H7 (cell line): ENCODE data around the gene IZUMO1. TPM values are rescaled to one million over a fixed set of nuclear protein-coding genes. Genes with fewer than 3 reads are reported as not detected.

ENCODE experiments used
- DNase-seq: peaks from one replicate; pipeline ENCODE4 v3.0.0; 2012
- H3K27me3 ChIP-seq: 2 replicates; pipeline ENCODE4 v1.6.0; 2011; ENCODE audit warnings: mild to moderate bottlenecking, low read length; ENCODE audit not compliant: control insufficient read depth, insufficient read depth
- H3K36me3 ChIP-seq: replicated peaks from 2 replicates; pipeline ENCODE4 v1.5.1; 2011; ENCODE audit warnings: low read length; ENCODE audit not compliant: control insufficient read depth, insufficient read depth
- H3K4me3 ChIP-seq: 2 replicates; pipeline ENCODE4 v1.5.1; 2011; ENCODE audit warnings: low read depth, mild to moderate bottlenecking, control low read depth, low read length, moderate library complexity; ENCODE audit not compliant: insufficient read depth
- total RNA-seq: library from RNA; depleted of rRNA; stranded (reverse); fragments of >200 nt; shearing (Covaris generic); gene quantifications from 2 replicates; pipeline ENCODE4 v1.2.3, GENCODE V29; 2014

Gene IZUMO1
- total RNA-seq, 1 experiment from 2014 or later, result 0.24 TPM

GRCh38 chr19:48750771-48751504 is 4.2 kb upstream of the IZUMO1 start:
- DNase-seq, result no peak
- no peak overlapping the region for H3K4me3 ChIP-seq

GRCh38 chr19:48750351-48750750 is 3.6 kb upstream of the IZUMO1 start:
- Histone ChIP-seq H3K27me3 (peaks cover 8% of the 10 kb centered on the region; the same call in 1 of the 2 replicates), H3K36me3 (peaks cover 17% of the 10 kb centered on the region), H3K4me3 (no peak overlapping the region)
- no peak for DNase-seq

More at GRCh38 chr19:48750771-48751504, 4.2 kb upstream of the IZUMO1 start:
- Histone ChIP-seq H3K36me3 (peaks cover 17% of the 10 kb centered on the region), H3K27me3 (peaks cover 8% of the 10 kb centered on the region; the same call in 1 of the 2 replicates)

- Histone ChIP-seq H3K36me3 (peaks cover 17% of the 10 kb centered on the region), H3K27me3 (peaks cover 8% of the 10 kb centered on the region; the same call in 1 of the 2 replicates), H3K4me3 (no peak overlapping the region)
- no peak for DNase-seq
Observed at GRCh38 chr19:48749571-48750198, 3.0 kb upstream of the IZUMO1 start.

GRCh38 chr19:48746110-48746509 is 599 bp downstream of the IZUMO1 start:
- DNase-seq, result no peak
- H3K27me3 ChIP-seq, result no peaks in the 10 kb centered on the region; the same call in 1 of the 2 replicates
- H3K36me3 ChIP-seq, result peaks cover 17% of the 10 kb centered on the region
- H3K4me3 ChIP-seq, result peak overlapping the region; percentile 64; the same call in 1 of the 2 replicates

GRCh38 chr19:48745208-48745995 is 1.3 kb downstream of the IZUMO1 start:
- peak; percentile 82 for DNase-seq
- Histone ChIP-seq H3K27me3 (peaks cover 6% of the 10 kb centered on the region; the same call in 1 of the 2 replicates), H3K36me3 (peaks cover 13% of the 10 kb centered on the region), H3K4me3 (peak overlapping the region; percentile 19; the same call in 1 of the 2 replicates)

- Histone ChIP-seq H3K4me3 (no peak overlapping the region), H3K36me3 (no peaks in the 10 kb centered on the region), H3K27me3 (peaks cover 21% of the 10 kb centered on the region)
- DNase-seq, result no peak
Observed at GRCh38 chr19:48742096-48742495, 4.6 kb downstream of the IZUMO1 start.

GRCh38 chr19:48741129-48741999 is 5.3 kb downstream of the IZUMO1 start:
- H3K4me3 ChIP-seq, result peak overlapping the region; percentile 26
- H3K27me3 ChIP-seq, result peaks cover 21% of the 10 kb centered on the region
- no peaks in the 10 kb centered on the region for H3K36me3 ChIP-seq
- DNase-seq, result peak; percentile 97

- Histone ChIP-seq H3K4me3 (peak within 1 kb of the TSS; percentile 59), H3K27me3 (peaks cover 22% of the 10 kb centered on the region), H3K36me3 (no peaks in the 10 kb centered on the region)
- DNase-seq, result peak; percentile 68
Observed at GRCh38 chr19:48740164-48740972, 6.3 kb downstream of the IZUMO1 start, which contains the start of gene RASIP1. RASIP1 (minus strand) TSS chr19:48740610; CDS start chr19:48740282, 328 bp downstream.

GRCh38 chr19:48739404-48740163 is 7.1 kb downstream of the IZUMO1 start:
- Histone ChIP-seq H3K4me3 (peak overlapping the region; percentile 59), H3K27me3 (peaks cover 23% of the 10 kb centered on the region), H3K36me3 (no peaks in the 10 kb centered on the region)
- peak; percentile 74 for DNase-seq

- Histone ChIP-seq H3K4me3 (peak overlapping the region; percentile 59), H3K27me3 (peaks cover 23% of the 10 kb centered on the region), H3K36me3 (no peaks in the 10 kb centered on the region)
- peak; percentile 100 for DNase-seq
Observed at GRCh38 chr19:48738557-48739403, 7.9 kb downstream of the IZUMO1 start.

GRCh38 chr19:48737360-48737998 is 9.2 kb downstream of the IZUMO1 start:
- H3K4me3 ChIP-seq, result peak overlapping the region; percentile 29
- DNase-seq, result peak; percentile 95
- no peaks in the 10 kb centered on the region for H3K36me3 ChIP-seq
- peaks cover 23% of the 10 kb centered on the region for H3K27me3 ChIP-seq
